H1 (cell line): ENCODE data around the gene NFASC. TPM values are rescaled to one million over a fixed set of nuclear protein-coding genes. Genes with fewer than 3 reads are reported as not detected.

ENCODE experiments used
- BACH1 ChIP-seq: IDR thresholded peaks from 2 replicates; pipeline ENCODE4 v1.6.1; 2012; ENCODE audit warnings: low read length, improper control_type of control experiment
- BCL11A ChIP-seq, 2 experiments: IDR thresholded peaks; one replicate each; pipeline ENCODE4 v1.6.1; 2011; ENCODE audit warnings: low read depth in 2 of 2, low read length in 2 of 2, mild to moderate bottlenecking in 2 of 2
- CBX8 ChIP-seq: fragments of 300-800, 300-1000 bp; sonication (generic); IDR thresholded peaks from 2 replicates; pipeline ENCODE4 v1.7.1; 2016; ENCODE audit warnings: low read depth, low read length, borderline replicate concordance
- CEBPB ChIP-seq: IDR thresholded peaks from 2 replicates; pipeline ENCODE4 v1.6.1; 2012; ENCODE audit warnings: low read depth, low read length
- CHD7 ChIP-seq: fragments of 300-600 bp; sonication (generic); IDR thresholded peaks from 2 replicates; pipeline ENCODE4 v1.7.1; 2012; ENCODE audit warnings: low read length, moderate library complexity, mild to moderate bottlenecking, inconsistent platforms; ENCODE audit not compliant: insufficient replicate concordance
- EP300 ChIP-seq, 2 experiments: IDR thresholded peaks; 1 replicate in 1 of 2; 2 replicates in 1 of 2; pipeline ENCODE4 v1.6.1; 2011 to 2012; ENCODE audit warnings: low read depth in 2 of 2, low read length in 2 of 2, mild to moderate bottlenecking in 2 of 2, borderline replicate concordance in 1 of 2, inconsistent platforms in 1 of 2, moderate library complexity in 1 of 2
- FOSL1 ChIP-seq: IDR thresholded peaks from 2 replicates; pipeline ENCODE4 v1.6.1; 2011; ENCODE audit warnings: mild to moderate bottlenecking, low read depth, low read length, moderate library complexity; ENCODE audit not compliant: insufficient read depth
- RXRA ChIP-seq: IDR thresholded peaks from 2 replicates; pipeline ENCODE4 v1.6.1; 2011; ENCODE audit warnings: low read depth, mild to moderate bottlenecking, low read length, moderate library complexity; ENCODE audit not compliant: insufficient read depth
- SIX5 ChIP-seq: IDR thresholded peaks from 2 replicates; pipeline ENCODE4 v1.6.1; 2011; ENCODE audit warnings: mild to moderate bottlenecking, low read depth, low read length
- SP2 ChIP-seq: IDR thresholded peaks from 2 replicates; pipeline ENCODE4 v1.6.1; 2012; ENCODE audit warnings: mild to moderate bottlenecking, low read length, inconsistent platforms
- TAF7 ChIP-seq: optimal IDR thresholded peaks from 2 replicates; pipeline ENCODE3; 2011; ENCODE audit warnings: low read depth, mild to moderate bottlenecking, inconsistent platforms, low read length, moderate library complexity, borderline replicate concordance
- polyA plus RNA-seq, 7 experiments: library from polyadenylated mRNA; depleted of rRNA in 3 of 7; stranded (reverse) in 5 of 7; unstranded in 2 of 7; fragments of >200 nt in 5 of 7; fragments of 200-250 nt in 2 of 7; gene quantifications; 1 replicate in 5 of 7; 2 replicates in 1 of 7; 4 replicates in 1 of 7; pipeline versions ENCODE4 v1.2.1 to v1.2.3, GENCODE V29; 2011 to 2013; ENCODE audit warnings: missing spikeins in 2 of 7, mixed read lengths in 2 of 7
- total RNA-seq: library from RNA; stranded (reverse); fragmentation: NEBNext Ultra II Directional; extraction: Animal tissue kit (Norgen Biotek cat#: 25700); gene quantifications from 2 replicates; pipeline ENCODE4 v1.2.1, GENCODE V29; 2021

Gene NFASC
- total and polyA plus RNA-seq, 2 of the 8 experiments (the other 6 are each of a cell fraction or from before 2014, with no cell fraction given) = 5.0 to 15.2 TPM

GRCh38 chr1:204994086-204994862 lies 123.6 kb downstream of the NFASC start (continued):
- no peak for TF ChIP-seq CHD7
- no peak for TF ChIP-seq CBX8
- TF ChIP-seq SP2 = no peak
- no peak for TF ChIP-seq BACH1
- TF ChIP-seq RXRA = no peak
- no peak for TF ChIP-seq CEBPB
- TF ChIP-seq EP300 (IDR thresholded peaks at IDR 0.05; ENCODE audit: borderline replicate concordance in 1 of 2, low read depth in 2 of 2, low read length in 2 of 2) = no peak
- TF ChIP-seq SIX5 = no peak
- no peak for TF ChIP-seq FOSL1
- TF ChIP-seq TAF7 = no peak
- TF ChIP-seq BCL11A (IDR thresholded peaks at IDR 0.05; ENCODE audit: low read depth in 2 of 2, low read length in 2 of 2) = no peak
